H1 (cell line): ENCODE results near the gene NAV2. TPM values are rescaled to one million over a fixed set of nuclear protein-coding genes. Genes with fewer than 3 reads are reported as not detected.

ENCODE experiments used
- CTCF ChIA-PET: fragments of 300-600 bp; sonication (Branson Sonifier 250); formaldehyde crosslinking; loops from one replicate; lab custom pipeline; 2021; ENCODE audit not compliant: partially characterized antibody; lab: Charles Lee
- POLR2A ChIA-PET: fragments of 300-600 bp; sonication (Branson Sonifier 250); formaldehyde crosslinking; loops from one replicate; lab custom pipeline; 2021; ENCODE audit warnings: inconsistent platforms; ENCODE audit not compliant: partially characterized antibody; lab: Charles Lee
- DNase-seq, 2 experiments: peaks; one replicate each; pipeline versions ENCODE4 v3.0.0 to v3.0.0-alpha.2; 2010 to 2022; ENCODE audit warnings: low spot score in 2 of 2, low read depth in 1 of 2, mixed read lengths in 1 of 2
- FAIRE-seq: peaks from 2 replicates; lab custom pipeline; 2011; peaks lifted over from hg19 to GRCh38; lab: Jason Lieb, UNC
- H2AFZ ChIP-seq: 2 replicates; pipeline ENCODE4 v1.8.1; 2012; ENCODE audit warnings: low read length, inconsistent platforms
- H2AK5ac ChIP-seq: 2 replicates; pipeline ENCODE4 v1.6.1; 2013; ENCODE audit warnings: low read depth, low read length
- H2BK120ac ChIP-seq: replicated peaks from 2 replicates; pipeline ENCODE3; 2013; ENCODE audit warnings: low read depth, low read length, inconsistent platforms
- H2BK12ac ChIP-seq: 2 replicates; pipeline ENCODE4 v1.6.1; 2013; ENCODE audit warnings: low read depth, low read length
- H2BK15ac ChIP-seq: 2 replicates; pipeline ENCODE4 v1.6.1; 2013; ENCODE audit warnings: low read length
- H2BK20ac ChIP-seq: 2 replicates; pipeline ENCODE4 v1.6.1; 2013; ENCODE audit warnings: low read length
- H2BK5ac ChIP-seq: 2 replicates; pipeline ENCODE4 v1.6.1; 2013; ENCODE audit warnings: low read depth, low read length
- H3K14ac ChIP-seq: 2 replicates; pipeline ENCODE4 v1.6.1; 2013; ENCODE audit warnings: inconsistent platforms; ENCODE audit not compliant: insufficient read length
- H3K18ac ChIP-seq: 2 replicates; pipeline ENCODE4 v1.6.1; 2013; ENCODE audit warnings: low read length; ENCODE audit errors: extremely low read depth
- H3K23ac ChIP-seq: 2 replicates; pipeline ENCODE4 v1.6.1; 2013; ENCODE audit warnings: inconsistent platforms; ENCODE audit not compliant: insufficient read length
- H3K23me2 ChIP-seq: 2 replicates; pipeline ENCODE4 v1.6.1; 2013; ENCODE audit warnings: low read depth, low read length
- H3K27ac ChIP-seq: 2 replicates; pipeline ENCODE4 v1.6.1; 2011; ENCODE audit warnings: low read depth, low read length, inconsistent platforms
- H3K27me3 ChIP-seq, 4 experiments: replicated peaks in 1 of 4; 1 replicate in 1 of 4; 2 replicates in 3 of 4; pipeline versions ENCODE4 v1.6.1 to v1.8.1; 2011 to 2013; ENCODE audit warnings: low read length in 3 of 4, mild to moderate bottlenecking in 3 of 4, inconsistent platforms in 2 of 4, mixed read lengths in 2 of 4, moderate library complexity in 1 of 4; ENCODE audit not compliant: control insufficient read depth in 3 of 4, insufficient read depth in 3 of 4; ENCODE audit errors: extremely low read depth in 1 of 4
- H3K36me3 ChIP-seq, 4 experiments: 2 replicates each; pipeline versions ENCODE4 v1.6.1 to v1.8.1; 2011 to 2013; ENCODE audit warnings: mild to moderate bottlenecking in 4 of 4, low read length in 3 of 4, moderate library complexity in 2 of 4, control low read depth in 1 of 4, inconsistent platforms in 1 of 4; ENCODE audit not compliant: insufficient read depth in 4 of 4, control insufficient read depth in 2 of 4
- H3K4ac ChIP-seq: replicated peaks from 2 replicates; pipeline ENCODE3; 2013; ENCODE audit warnings: low read length, low read depth, mixed read lengths, inconsistent platforms; ENCODE audit not compliant: insufficient read length
- H3K4me1 ChIP-seq, 4 experiments: replicated peaks in 1 of 4; 1 replicate in 1 of 4; 2 replicates in 3 of 4; pipeline versions ENCODE4 v1.6.1 to v1.8.1; 2011 to 2013; ENCODE audit warnings: low read length in 3 of 4, inconsistent platforms in 2 of 4, mixed read lengths in 1 of 4; ENCODE audit not compliant: insufficient read depth in 4 of 4, control insufficient read depth in 3 of 4
- H3K4me2 ChIP-seq, 2 experiments: 2 replicates each; pipeline versions ENCODE4 v1.6.1 to v1.8.1; 2011 to 2013; ENCODE audit warnings: low read depth in 2 of 2, low read length in 2 of 2, control low read depth in 1 of 2, inconsistent platforms in 1 of 2, mild to moderate bottlenecking in 1 of 2; ENCODE audit not compliant: insufficient read depth in 1 of 2
- H3K4me3 ChIP-seq, 4 experiments: fragments of 200-600, 300-600 bp in 1 of 4; sonication (generic), shearing (Covaris generic), sonication (Bioruptor Twin) in 1 of 4; 2 replicates each; pipeline versions ENCODE4 v1.5.1 to v1.8.1; 2011 to 2016; ENCODE audit warnings: low read length in 4 of 4, low read depth in 3 of 4, control low read depth in 2 of 4, inconsistent platforms in 2 of 4, mild to moderate bottlenecking in 2 of 4, mixed read lengths in 1 of 4, moderate library complexity in 1 of 4; ENCODE audit not compliant: insufficient read depth in 2 of 4; ENCODE audit errors: extremely low read depth in 1 of 4
- H3K56ac ChIP-seq: replicated peaks from 2 replicates; pipeline ENCODE3; 2013; ENCODE audit warnings: low read depth, mild to moderate bottlenecking, mixed read lengths, low read length, inconsistent platforms; ENCODE audit not compliant: insufficient read length
- H3K79me1 ChIP-seq: 2 replicates; pipeline ENCODE4 v1.6.1; 2013; ENCODE audit warnings: low read depth, low read length, control low read depth
- H3K79me2 ChIP-seq, 2 experiments: 2 replicates each; pipeline versions ENCODE4 v1.6.1 to v1.8.1; 2012 to 2013; ENCODE audit warnings: low read length in 2 of 2, mild to moderate bottlenecking in 2 of 2, inconsistent platforms in 1 of 2; ENCODE audit not compliant: insufficient read depth in 2 of 2, control insufficient read depth in 1 of 2
- H3K9ac ChIP-seq, 4 experiments: replicated peaks in 1 of 4; 1 replicate in 1 of 4; 2 replicates in 3 of 4; pipeline versions ENCODE4 v1.6.1 to v1.8.1; 2011 to 2013; ENCODE audit warnings: low read depth in 3 of 4, low read length in 3 of 4, control low read depth in 2 of 4, mild to moderate bottlenecking in 2 of 4, moderate library complexity in 2 of 4, inconsistent platforms in 1 of 4; ENCODE audit errors: extremely low read depth in 1 of 4
- H3K9me3 ChIP-seq, 2 experiments: 2 replicates each; pipeline versions ENCODE4 v1.6.1 to v1.8.1; 2012 to 2013; ENCODE audit warnings: mild to moderate bottlenecking in 2 of 2, moderate library complexity in 2 of 2, control low read depth in 1 of 2, inconsistent platforms in 1 of 2, low read depth in 1 of 2, low read length in 1 of 2, mixed read lengths in 1 of 2; ENCODE audit not compliant: insufficient read depth in 2 of 2
- H4K20me1 ChIP-seq, 2 experiments: replicated peaks in 1 of 2; 2 replicates each; pipeline versions ENCODE3 to v1.8.1; 2011 to 2013; ENCODE audit warnings: inconsistent platforms in 2 of 2, low read length in 2 of 2, mild to moderate bottlenecking in 1 of 2; ENCODE audit not compliant: insufficient read depth in 2 of 2, control insufficient read depth in 1 of 2
- H4K5ac ChIP-seq: 2 replicates; pipeline ENCODE4 v1.6.1; 2013; ENCODE audit warnings: low read length, low read depth, mixed read lengths, inconsistent platforms; ENCODE audit not compliant: insufficient read length
- H4K8ac ChIP-seq: 2 replicates; pipeline ENCODE4 v1.8.0; 2013; ENCODE audit warnings: mild to moderate bottlenecking, moderate library complexity, low read length, inconsistent platforms; ENCODE audit not compliant: insufficient read depth; ENCODE audit errors: extremely low read depth
- H4K91ac ChIP-seq: replicated peaks from 2 replicates; pipeline ENCODE3; 2013; ENCODE audit warnings: low read length, mixed read lengths, inconsistent platforms; ENCODE audit not compliant: insufficient read length
- HDAC6 ChIP-seq: IDR thresholded peaks from one replicate; pipeline ENCODE4 v1.7.1; 2012; ENCODE audit warnings: low read depth, mild to moderate bottlenecking, inconsistent platforms, low read length, moderate library complexity
- WGBS, 2 experiments: shearing (Covaris generic) in 1 of 2; methylation state at CpG; one replicate each; pipeline versions ENCODE4 v1.1.6 to v1.1.7; 2013 to 2015; ENCODE audit warnings: low lambda C conversion rate in 2 of 2, mixed read lengths in 2 of 2, inconsistent platforms in 1 of 2, low coverage in 1 of 2, missing lambda C conversion rate in 1 of 2; ENCODE audit not compliant: insufficient replicate concordance in 2 of 2, insufficient coverage in 1 of 2, insufficient read length in 1 of 2; ENCODE audit errors: extremely low coverage in 1 of 2, missing lambda C conversion rate in 1 of 2; 5-methylcytosine and 5-hydroxymethylcytosine counted together
- polyA plus RNA-seq, 7 experiments: library from polyadenylated mRNA; depleted of rRNA in 3 of 7; stranded (reverse) in 5 of 7; unstranded in 2 of 7; fragments of >200 nt in 5 of 7; fragments of 200-250 nt in 2 of 7; gene quantifications; 1 replicate in 5 of 7; 2 replicates in 1 of 7; 4 replicates in 1 of 7; pipeline versions ENCODE4 v1.2.1 to v1.2.3, GENCODE V29; 2011 to 2013; ENCODE audit warnings: missing spikeins in 2 of 7, mixed read lengths in 2 of 7
- total RNA-seq: library from RNA; stranded (reverse); fragmentation: NEBNext Ultra II Directional; extraction: Animal tissue kit (Norgen Biotek cat#: 25700); gene quantifications from 2 replicates; pipeline ENCODE4 v1.2.1, GENCODE V29; 2021

NAV2 gene
- total and polyA plus RNA-seq, 2 of the 8 experiments (the other 6 are each of a cell fraction or from before 2014, with no cell fraction given) = 35.6 to 73.6 TPM

DNA sequence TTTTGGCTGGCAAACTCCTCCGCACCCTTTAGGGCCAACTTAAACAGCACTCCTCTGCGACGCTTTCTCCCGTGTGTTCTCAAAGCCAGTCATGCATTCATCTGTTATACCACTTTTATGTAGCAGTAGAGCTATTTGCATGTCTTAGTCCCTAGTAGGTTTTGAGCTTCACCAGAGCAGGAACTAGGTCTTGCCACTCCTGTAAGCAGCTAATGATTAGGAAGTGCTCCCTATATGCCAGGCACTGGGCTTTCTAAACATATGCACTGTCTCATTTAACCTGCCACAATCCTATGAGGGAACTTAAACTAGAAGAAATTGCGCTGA, 266.8 kb downstream of the NAV2 start:
- H3K4me1 ChIP-seq = no peaks in the 10 kb centered on the region; a peak in 1 of 7 replicates
- ChIA-PET POLR2A (no interaction called here), CTCF (interaction anchor here (0.6 to 2.0 kb wide), 10 partner anchors 16 to 148 kb away, joined by 3 to 6 read pairs (median 3); no protein-coding TSS in a partner anchor)
- no peak overlapping the region for H2AFZ ChIP-seq
- no peak overlapping the region for H3K18ac ChIP-seq
- H3K23me2 ChIP-seq = no peaks in the 10 kb centered on the region
- H3K4me3 ChIP-seq = no peak overlapping the region
- no peak overlapping the region for H2AK5ac ChIP-seq
- DNase-seq = no peak
- H3K27ac ChIP-seq = no peak overlapping the region
- no peak overlapping the region for H4K8ac ChIP-seq
- H3K9me3 ChIP-seq = no peaks in the 10 kb centered on the region
- H3K14ac ChIP-seq = no peak overlapping the region
- H3K9ac ChIP-seq = no peak overlapping the region; a peak in 1 of 7 replicates
- H2BK120ac ChIP-seq = no peak overlapping the region
- no peak overlapping the region for H2BK15ac ChIP-seq
- 96% methylated on average over 5 of the region's 5 CpGs; no CpG with 5 or more reads in 1 of the 2 experiments for WGBS, 2 experiments
- peaks cover 0 to 3% (median 0%) of the 10 kb centered on the region in 4 experiments; a peak in 2 of 8 replicates for H3K36me3 ChIP-seq
- no peak overlapping the region for H2BK12ac ChIP-seq
- H4K91ac ChIP-seq = no peak overlapping the region
- H3K4ac ChIP-seq = no peak overlapping the region
- no peak overlapping the region for H2BK20ac ChIP-seq
- H3K4me2 ChIP-seq = no peak overlapping the region
- H3K79me1 ChIP-seq = peaks cover 3% of the 10 kb centered on the region; the same call in 1 of the 2 replicates
- H3K79me2 ChIP-seq = peaks cover 0 to 4% of the 10 kb centered on the region in 2 experiments; a peak in 1 of 4 replicates
- no peak for TF ChIP-seq HDAC6
- TF ChIP-seq, all 59 proteins: peak for 0
- FAIRE-seq = no peak
- Histone ChIP-seq H3K27me3 (no peaks in the 10 kb centered on the region), H4K20me1 (peaks cover 0 to 4% of the 10 kb centered on the region in 2 experiments), H3K23ac (no peak overlapping the region), H4K5ac (no peak overlapping the region), H2BK5ac (no peak overlapping the region), H3K56ac (no peak overlapping the region)
